Measurements from ENCODE around the gene MAL. TPM values are rescaled to one million over a fixed set of nuclear protein-coding genes. Genes with fewer than 3 reads are reported as not detected.

The MAL gene
- total and polyA plus RNA-seq, 8 donors: 0.25 to 1.9 (median 0.81) TPM; not detected in 1

GRCh38 chr2:95061119-95061512 is 35.6 kb downstream of the MAL start:
- intact Hi-C loops (cut with DNase I): no loop called here
- no peaks in the 10 kb centered on the region for H3K4me1 ChIP-seq
- H3K27ac ChIP-seq: no peak overlapping the region
- no peak for TF ChIP-seq CTCF (IDR thresholded peaks at IDR 0.05)
- no peaks in the 10 kb centered on the region for H3K36me3 ChIP-seq
- H3K9me3 ChIP-seq: no peaks in the 10 kb centered on the region
- DNase-seq: no peak
- no peak for ATAC-seq
- FAIRE-seq: no peak
- no peak overlapping the region for H3K4me3 ChIP-seq
- 69 to 94% methylated on average over 1 of the region's 1 CpG for WGBS, 2 donors
- no peaks in the 10 kb centered on the region for H3K27me3 ChIP-seq

GRCh38 chr2:95061601-95062183 is 36.2 kb downstream of the MAL start:
- no peaks in the 10 kb centered on the region for H3K27me3 ChIP-seq
- intact Hi-C loops (cut with DNase I): no loop called here
- DNase-seq (no peak), ATAC-seq (no peak), FAIRE-seq (no peak)
- H3K4me3 ChIP-seq: no peak overlapping the region
- 55 to 65% methylated on average over 11 of the region's 11 CpGs for WGBS, 2 donors
- no peaks in the 10 kb centered on the region for H3K9me3 ChIP-seq
- TF ChIP-seq CTCF (IDR thresholded peaks at IDR 0.05): no peak
- H3K4me1 ChIP-seq: no peaks in the 10 kb centered on the region
- no peak overlapping the region for H3K27ac ChIP-seq
- H3K36me3 ChIP-seq: no peaks in the 10 kb centered on the region

GRCh38 chr2:95062242-95063085 is 37.0 kb downstream of the MAL start:
- no peak for TF ChIP-seq CTCF (IDR thresholded peaks at IDR 0.05)
- FAIRE-seq: no peak
- intact Hi-C loops (cut with DNase I): no loop called here
- Histone ChIP-seq H3K4me1 (no peaks in the 10 kb centered on the region), H3K36me3 (no peaks in the 10 kb centered on the region), H3K27me3 (no peaks in the 10 kb centered on the region), H3K9me3 (no peaks in the 10 kb centered on the region), H3K27ac (no peak overlapping the region), H3K4me3 (no peak overlapping the region)
- ATAC-seq: no peak
- WGBS, 2 donors: 63% methylated on average over 11 of the region's 11 CpGs
- DNase-seq: no peak

GRCh38 chr2:95063086-95063958 is 37.8 kb downstream of the MAL start:
- no peak for FAIRE-seq
- TF ChIP-seq CTCF (IDR thresholded peaks at IDR 0.05): no peak
- no peak for DNase-seq
- no peaks in the 10 kb centered on the region for H3K36me3 ChIP-seq
- WGBS, 2 donors: 72 to 79% methylated on average over 12 of the region's 12 CpGs
- no peaks in the 10 kb centered on the region for H3K9me3 ChIP-seq
- no peaks in the 10 kb centered on the region for H3K27me3 ChIP-seq
- intact Hi-C loops (cut with DNase I): no loop called here
- H3K4me3 ChIP-seq: no peak overlapping the region
- H3K27ac ChIP-seq: no peak overlapping the region
- no peak for ATAC-seq
- H3K4me1 ChIP-seq: no peaks in the 10 kb centered on the region
